ENCODE measurements around the gene CAMKK1.

The CAMKK1 gene

GRCh38 chr17:3896108-3896967, 3.5 kb upstream of the CAMKK1 start:
- DNase-seq (ENCODE audit: low spot score), result no peak

- no peak for DNase-seq (ENCODE audit: low spot score)
Observed at GRCh38 chr17:3895354-3895753, 2.5 kb upstream of the CAMKK1 start.

- DNase-seq (ENCODE audit: low spot score), result no peak
Observed at GRCh38 chr17:3894911-3895343, 2.1 kb upstream of the CAMKK1 start.

- DNase-seq (ENCODE audit: low spot score), result no peak
Observed at GRCh38 chr17:3894188-3894587, 1.3 kb upstream of the CAMKK1 start.

GRCh38 chr17:3893720-3894116, 865 bp upstream of the CAMKK1 start:
- no peak for DNase-seq (ENCODE audit: low spot score)

GRCh38 chr17:3892095-3892998, 506 bp downstream of the CAMKK1 start:
- no peak for DNase-seq (ENCODE audit: low spot score)

- no peak for DNase-seq (ENCODE audit: low spot score)
Observed at GRCh38 chr17:3891626-3892094, 1.2 kb downstream of the CAMKK1 start.

- DNase-seq (ENCODE audit: low spot score), result no peak
Observed at GRCh38 chr17:3890878-3891219, 2.0 kb downstream of the CAMKK1 start.

GRCh38 chr17:3890082-3890877, 2.6 kb downstream of the CAMKK1 start:
- peak; percentile 33 for DNase-seq (ENCODE audit: low spot score)

- no peak for DNase-seq (ENCODE audit: low spot score)
Observed at GRCh38 chr17:3889325-3890012, 3.4 kb downstream of the CAMKK1 start.

- DNase-seq (ENCODE audit: low spot score), result no peak
Observed at GRCh38 chr17:3888343-3889171, 4.3 kb downstream of the CAMKK1 start.

GRCh38 chr17:3887804-3888203, 5.0 kb downstream of the CAMKK1 start:
- no peak for DNase-seq (ENCODE audit: low spot score)

GRCh38 chr17:3887394-3887793, 5.5 kb downstream of the CAMKK1 start:
- no peak for DNase-seq (ENCODE audit: low spot score)

- no peak for DNase-seq (ENCODE audit: low spot score)
Observed at GRCh38 chr17:3886776-3887175, 6.1 kb downstream of the CAMKK1 start.

GRCh38 chr17:3885970-3886369, 6.9 kb downstream of the CAMKK1 start:
- no peak for DNase-seq (ENCODE audit: low spot score)

- no peak for DNase-seq (ENCODE audit: low spot score)
Observed at GRCh38 chr17:3885271-3885670, 7.6 kb downstream of the CAMKK1 start.

- no peak for DNase-seq (ENCODE audit: low spot score)
Observed at GRCh38 chr17:3884188-3884587, 8.7 kb downstream of the CAMKK1 start.

GRCh38 chr17:3882276-3882675, 10.6 kb downstream of the CAMKK1 start:
- no peak for DNase-seq (ENCODE audit: low spot score)

- no peak for DNase-seq (ENCODE audit: low spot score)
Observed at GRCh38 chr17:3880983-3881382, 11.9 kb downstream of the CAMKK1 start.

- DNase-seq (ENCODE audit: low spot score), result no peak
Observed at GRCh38 chr17:3879591-3880417, 13.0 kb downstream of the CAMKK1 start.
